Brain microvascular endothelial cell (primary cell): Measurements from ENCODE around the gene GLRX2.

Experiments used
- DNase-seq: peaks from one replicate; pipeline ENCODE4 v3.0.0-alpha.2; 2020
- H3K27ac ChIP-seq: fragments of 250-450 bp; sonication (Bioruptor Pico); 2 replicates; pipeline ENCODE4 v1.5.1; 2020; ENCODE audit warnings: mild to moderate bottlenecking, moderate library complexity
- H3K27me3 ChIP-seq: fragments of 250-450 bp; sonication (Bioruptor Pico); replicated peaks from 2 replicates; pipeline ENCODE4 v1.5.1; 2020; ENCODE audit warnings: mild to moderate bottlenecking
- H3K36me3 ChIP-seq: fragments of 250-450 bp; sonication (Bioruptor Pico); replicated peaks from 2 replicates; pipeline ENCODE4 v1.5.1; 2020; ENCODE audit warnings: mild to moderate bottlenecking
- H3K4me3 ChIP-seq: 2 replicates; pipeline ENCODE4 v1.5.1; 2011; ENCODE audit warnings: low read depth, mild to moderate bottlenecking, control low read depth, low read length, moderate library complexity
- in situ Hi-C: cut with HindIII; loops from 2 replicates; pipeline ENCODE4 v1.10.0; 2017; ENCODE audit warnings: low sequenced_read_pairs, low pct_ligation_motif_present
- TF ChIP-seq, protein P1 (sequence below): IDR thresholded peaks from 2 replicates; pipeline ENCODE4 v1.5.1; 2011; ENCODE audit warnings: low read depth, mild to moderate bottlenecking, moderate library complexity, low read length, control low read depth, inconsistent platforms; ENCODE audit errors: missing control alignments

The GLRX2 gene, protein sequence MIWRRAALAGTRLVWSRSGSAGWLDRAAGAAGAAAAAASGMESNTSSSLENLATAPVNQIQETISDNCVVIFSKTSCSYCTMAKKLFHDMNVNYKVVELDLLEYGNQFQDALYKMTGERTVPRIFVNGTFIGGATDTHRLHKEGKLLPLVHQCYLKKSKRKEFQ

DNA sequence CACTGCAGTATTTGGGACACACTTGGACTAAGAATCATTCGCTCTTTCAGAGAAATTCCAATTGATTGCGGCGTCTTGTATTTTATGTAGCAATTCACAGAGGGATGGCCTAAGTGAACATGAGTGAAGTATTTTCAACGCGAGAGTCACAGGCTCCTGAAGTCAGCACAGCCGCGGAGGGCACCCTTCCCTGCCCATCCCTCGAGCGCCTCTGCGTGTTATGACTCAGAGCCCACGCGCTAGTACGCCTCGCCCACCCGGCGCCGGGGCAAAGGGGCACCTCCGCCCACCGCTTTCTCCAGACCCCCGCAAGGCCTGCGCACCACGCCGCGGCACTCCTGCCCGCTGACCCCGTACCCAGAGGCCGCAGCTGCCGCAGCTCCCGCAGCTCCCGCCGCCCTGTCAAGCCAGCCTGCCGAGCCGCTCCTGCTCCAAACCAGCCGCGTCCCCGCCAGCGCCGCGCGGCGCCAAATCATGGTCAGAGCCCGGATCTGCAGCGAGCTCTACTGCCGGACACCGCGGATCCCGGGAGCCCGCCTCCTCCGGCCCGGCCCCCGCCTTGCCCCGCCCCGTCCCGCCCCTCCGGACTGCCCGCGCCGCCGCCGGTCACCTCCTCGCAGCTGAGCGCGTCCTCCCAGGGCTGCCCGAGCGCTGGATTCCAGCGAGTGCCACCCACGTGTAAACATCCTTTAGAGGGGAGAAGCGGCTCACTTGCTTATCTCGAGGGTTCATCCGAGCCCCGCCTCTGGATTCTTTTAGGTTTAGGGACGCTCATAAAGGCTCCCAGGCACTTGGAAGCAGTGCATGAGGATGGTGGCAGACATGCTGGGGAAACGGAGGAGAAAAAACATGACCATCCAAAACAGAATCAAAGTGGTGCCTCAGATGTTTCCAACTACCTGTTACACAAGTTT, at the start of gene GLRX2:
GLRX2 (minus strand) TSS at position 508 of the 914 bp plus-strand sequence; CDS start at position 476, 32 bp downstream.
- TF ChIP-seq, protein P1, sequence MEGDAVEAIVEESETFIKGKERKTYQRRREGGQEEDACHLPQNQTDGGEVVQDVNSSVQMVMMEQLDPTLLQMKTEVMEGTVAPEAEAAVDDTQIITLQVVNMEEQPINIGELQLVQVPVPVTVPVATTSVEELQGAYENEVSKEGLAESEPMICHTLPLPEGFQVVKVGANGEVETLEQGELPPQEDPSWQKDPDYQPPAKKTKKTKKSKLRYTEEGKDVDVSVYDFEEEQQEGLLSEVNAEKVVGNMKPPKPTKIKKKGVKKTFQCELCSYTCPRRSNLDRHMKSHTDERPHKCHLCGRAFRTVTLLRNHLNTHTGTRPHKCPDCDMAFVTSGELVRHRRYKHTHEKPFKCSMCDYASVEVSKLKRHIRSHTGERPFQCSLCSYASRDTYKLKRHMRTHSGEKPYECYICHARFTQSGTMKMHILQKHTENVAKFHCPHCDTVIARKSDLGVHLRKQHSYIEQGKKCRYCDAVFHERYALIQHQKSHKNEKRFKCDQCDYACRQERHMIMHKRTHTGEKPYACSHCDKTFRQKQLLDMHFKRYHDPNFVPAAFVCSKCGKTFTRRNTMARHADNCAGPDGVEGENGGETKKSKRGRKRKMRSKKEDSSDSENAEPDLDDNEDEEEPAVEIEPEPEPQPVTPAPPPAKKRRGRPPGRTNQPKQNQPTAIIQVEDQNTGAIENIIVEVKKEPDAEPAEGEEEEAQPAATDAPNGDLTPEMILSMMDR = no peak
- peaks cover 3% of the 10 kb centered on the region for H3K36me3 ChIP-seq
- in situ Hi-C loops = no loop called here
- H3K27me3 ChIP-seq = no peaks in the 10 kb centered on the region
- H3K4me3 ChIP-seq = peak within 1 kb of the TSS; percentile 78
- peak; percentile 82 for DNase-seq
- H3K27ac ChIP-seq = peak within 1 kb of the TSS; percentile 93

DNA sequence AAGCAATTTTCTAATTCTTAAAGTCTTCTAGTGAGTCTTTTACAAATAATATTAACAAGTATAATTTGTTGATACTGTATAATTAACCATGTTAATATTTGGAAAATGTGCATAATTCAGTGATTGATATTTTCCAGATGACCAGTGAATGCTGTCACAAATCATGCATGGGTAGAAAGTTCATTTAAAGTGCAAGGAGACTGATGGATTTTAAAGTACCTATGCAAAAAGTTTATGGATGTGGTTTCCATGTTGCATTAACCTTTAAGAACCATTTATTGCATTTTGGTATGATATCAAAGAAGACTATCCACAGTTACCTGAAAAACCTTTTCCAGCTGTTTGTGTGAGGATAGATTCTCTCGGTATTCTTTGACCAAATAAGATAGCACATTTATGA, 39.8 kb upstream of the GLRX2 start:
- Histone ChIP-seq H3K4me3 (no peak overlapping the region), H3K36me3 (peaks cover 33% of the 10 kb centered on the region), H3K27me3 (no peaks in the 10 kb centered on the region), H3K27ac (no peak overlapping the region)
- TF ChIP-seq, protein P1 = no peak
- DNase-seq = no peak
- in situ Hi-C loops = no loop called here

DNA sequence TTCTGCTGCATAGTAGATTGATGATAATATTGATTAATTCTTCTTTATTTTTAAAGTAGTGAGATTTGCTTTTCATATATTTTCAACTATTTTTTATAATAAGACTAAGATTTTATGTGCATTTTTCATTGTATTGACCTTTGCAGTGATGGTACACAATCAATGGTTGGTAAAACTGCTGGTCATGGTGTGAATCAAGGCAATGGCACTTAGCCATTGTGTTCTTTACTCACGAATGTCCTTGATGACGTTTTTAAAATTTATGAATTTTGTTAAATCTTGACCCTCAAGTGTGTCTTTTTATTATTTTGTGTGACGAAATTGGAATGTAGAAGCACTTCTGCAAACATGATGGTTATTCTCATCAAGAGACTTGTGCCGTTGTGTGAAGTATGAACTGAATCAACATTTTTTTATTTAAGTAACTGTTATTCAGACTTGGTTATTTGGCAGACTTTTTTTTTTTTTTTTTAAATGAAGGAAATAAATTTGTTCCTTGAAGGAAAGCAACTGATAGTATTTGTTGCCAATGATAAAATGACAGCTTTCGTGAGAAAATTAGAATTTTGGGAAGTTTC, 39.2 kb upstream of the GLRX2 start:
- TF ChIP-seq, protein P1 = no peak
- in situ Hi-C loops = no loop called here
- H3K27me3 ChIP-seq = no peaks in the 10 kb centered on the region
- no peak overlapping the region for H3K27ac ChIP-seq
- DNase-seq = no peak
- H3K4me3 ChIP-seq = no peak overlapping the region
- peaks cover 36% of the 10 kb centered on the region for H3K36me3 ChIP-seq

DNA sequence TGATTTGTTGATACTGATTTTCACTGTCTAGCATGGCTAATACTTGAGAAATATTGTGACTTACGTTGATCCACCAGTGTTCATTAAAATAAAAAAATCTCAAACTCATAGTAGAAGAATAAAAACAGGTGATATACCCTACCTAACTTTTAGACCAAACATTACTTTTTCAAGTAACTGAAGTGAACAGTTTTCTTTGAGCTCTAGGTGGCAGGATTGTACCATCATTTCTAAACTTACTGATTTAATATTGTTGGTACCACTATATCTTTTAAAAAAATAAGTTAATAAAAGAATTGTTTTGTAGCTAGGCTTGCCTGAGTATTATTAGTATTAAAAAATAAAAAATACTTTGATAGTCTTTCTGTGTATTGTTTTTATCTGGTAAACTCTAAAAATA, 38.1 kb upstream of the GLRX2 start:
- no peak overlapping the region for H3K4me3 ChIP-seq
- H3K27me3 ChIP-seq = no peaks in the 10 kb centered on the region
- in situ Hi-C loops = no loop called here
- no peak overlapping the region for H3K27ac ChIP-seq
- peaks cover 30% of the 10 kb centered on the region for H3K36me3 ChIP-seq
- TF ChIP-seq, protein P1 = peak; percentile 22
- DNase-seq = no peak

DNA sequence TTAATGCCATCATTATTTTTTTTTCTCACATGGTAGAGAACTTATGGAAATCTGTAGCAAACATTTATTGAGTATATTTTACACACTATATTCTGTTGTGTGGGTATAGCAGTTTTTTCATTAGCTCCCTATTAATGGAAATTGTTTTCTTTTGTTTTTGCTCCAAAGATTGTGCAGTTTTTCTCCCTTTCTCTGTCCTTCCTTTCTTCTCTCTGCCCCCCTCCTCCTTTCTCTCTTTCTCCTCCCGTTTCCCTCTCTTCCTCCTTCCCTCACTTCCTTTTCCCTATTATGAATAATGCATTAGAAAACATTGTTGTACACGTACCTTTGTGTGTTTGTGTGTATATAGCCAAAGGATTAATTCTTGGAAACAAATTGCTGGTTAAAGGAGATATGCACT, 37.2 kb upstream of the GLRX2 start:
- H3K27ac ChIP-seq = no peak overlapping the region

More for the DNA sequence above, 37.2 kb upstream of the GLRX2 start:
- in situ Hi-C loops = no loop called here
- Histone ChIP-seq H3K36me3 (peaks cover 22% of the 10 kb centered on the region), H3K27me3 (no peaks in the 10 kb centered on the region), H3K4me3 (no peak overlapping the region)
- TF ChIP-seq, protein P1 = no peak
- DNase-seq = no peak
